K562 (cell line): Measurements from ENCODE around the gene TRIM68. TPM values are rescaled to one million over a fixed set of nuclear protein-coding genes. Genes with fewer than 3 reads are reported as not detected.

ENCODE experiments used
- C11orf30 ChIP-seq: fragments of 450-650 bp; IDR thresholded peaks from 2 replicates; pipeline ENCODE4 v1.6.1; 2016; ENCODE audit warnings: low read depth, mild to moderate bottlenecking
- CEBPG ChIP-seq, 3 experiments: fragments of 200-800 bp in 1 of 3; sonication (Bioruptor generic) in 1 of 3; sonication (generic) in 1 of 3; formaldehyde crosslinking in 1 of 3; IDR thresholded peaks in 2 of 3; conservative IDR thresholded peaks in 1 of 3; 2 replicates each; pipeline versions ENCODE4 v1.6.1 to v1.8.0; 2016 to 2022; ENCODE audit warnings: missing compliant biosample characterization in 2 of 3, missing genetic modification characterization in 2 of 3, mild to moderate bottlenecking in 1 of 3, missing genetic modification reagents in 1 of 3
- ELF4 ChIP-seq: fragments of 450-650 bp; formaldehyde crosslinking; IDR thresholded peaks from 2 replicates; pipeline ENCODE4 v1.4.0; 2022; ENCODE audit warnings: missing genetic modification characterization
- HDAC2 ChIP-seq: fragments of 450-650 bp; IDR thresholded peaks from 2 replicates; pipeline ENCODE4 v1.6.1; 2016; ENCODE audit warnings: mild to moderate bottlenecking
- HNRNPUL1 ChIP-seq: fragments of 200-400 bp; formaldehyde crosslinking; IDR thresholded peaks from 2 replicates; pipeline ENCODE4 v1.6.1; 2017; ENCODE audit warnings: low read length
- KDM2B ChIP-seq: fragments of 250-450 bp; sonication (Bioruptor Pico); IDR thresholded peaks from 2 replicates; pipeline ENCODE4 v1.8.0; 2021; ENCODE audit warnings: mild to moderate bottlenecking, moderate library complexity
- MTA1 ChIP-seq: fragments of 450-650 bp; IDR thresholded peaks from 2 replicates; pipeline ENCODE4 v1.6.1; 2017; ENCODE audit warnings: borderline replicate concordance
- MXI1 ChIP-seq: IDR thresholded peaks from 2 replicates; pipeline ENCODE4 v1.6.1; 2011; ENCODE audit warnings: low read depth, mild to moderate bottlenecking, improper control_type of control experiment, low read length
- NR2F6 ChIP-seq: fragments of 450-650 bp; formaldehyde crosslinking; IDR thresholded peaks from 2 replicates; pipeline ENCODE4 v1.4.0; 2020; ENCODE audit warnings: mild to moderate bottlenecking
- SAFB2 ChIP-seq: fragments of 200-400 bp; formaldehyde crosslinking; IDR thresholded peaks from 2 replicates; pipeline ENCODE4 v1.6.1; 2018; ENCODE audit warnings: borderline replicate concordance, low read length, low read depth, moderate library complexity; ENCODE audit not compliant: severe bottlenecking
- SIN3B ChIP-seq: fragments of 450-650 bp; IDR thresholded peaks from 2 replicates; pipeline ENCODE4 v1.6.1; 2017; ENCODE audit warnings: low read depth, mild to moderate bottlenecking, moderate library complexity
- SIRT6 ChIP-seq: IDR thresholded peaks from one replicate; pipeline ENCODE4 v1.6.1; 2012; ENCODE audit warnings: low read depth, mild to moderate bottlenecking, control low read depth, inconsistent platforms, low read length, moderate library complexity
- SMAD3 ChIP-seq: fragments of 450-650 bp; formaldehyde crosslinking; conservative IDR thresholded peaks from 2 replicates; pipeline ENCODE4 v1.4.0; 2020; ENCODE audit warnings: mild to moderate bottlenecking
- STAT5A ChIP-seq: IDR thresholded peaks from 2 replicates; pipeline ENCODE4 v1.6.1; 2012; ENCODE audit warnings: low read length, inconsistent platforms, borderline replicate concordance
- ZNF780A ChIP-seq: fragments of 250-450 bp; sonication (Bioruptor Pico); IDR thresholded peaks from 2 replicates; pipeline ENCODE4 v1.5.0; 2021; ENCODE audit warnings: mild to moderate bottlenecking
- polyA plus RNA-seq, 8 experiments: library from polyadenylated mRNA; depleted of rRNA in 4 of 8; stranded (reverse) in 5 of 8; unstranded in 3 of 8; fragments of >200 nt; fragmentation: Nextera tagmentation in 2 of 8; fragmentation: Illumina TruSeq in 1 of 8; extraction: Ambion mirVana in 2 of 8; extraction: Trizol in 1 of 8; gene quantifications; 2 replicates each; pipeline versions ENCODE4 v1.2.1 to v1.2.3, GENCODE V29; 2011 to 2014; ENCODE audit warnings: inconsistent platforms in 1 of 8, missing spikeins in 1 of 8
- total RNA-seq, 7 experiments: library from RNA; depleted of rRNA in 6 of 7; stranded (reverse); fragments of >200 nt in 6 of 7; fragmentation: Illumina TruSeq in 2 of 7; extraction: Trizol in 2 of 7; gene quantifications; 2 replicates each; pipeline versions ENCODE4 v1.2.1 to v1.2.3, GENCODE V29; 2011 to 2021; ENCODE audit warnings: low replicate concordance in 1 of 7
- TF ChIP-seq, protein P1 (sequence below): sonication (generic); formaldehyde crosslinking; IDR thresholded peaks from 2 replicates; pipeline ENCODE4 v1.8.1; 2022; ENCODE audit warnings: missing genetic modification reagents
- TF ChIP-seq, protein P2 (sequence below): fragments of 450-650 bp; formaldehyde crosslinking; IDR thresholded peaks from 2 replicates; pipeline ENCODE4 v1.4.0; 2020; ENCODE audit warnings: mild to moderate bottlenecking
- TF ChIP-seq, protein P3 (sequence below), 2 experiments: fragments of 450-650 bp; conservative IDR thresholded peaks; 2 replicates each; pipeline ENCODE4 v1.6.1; 2017; ENCODE audit warnings: mild to moderate bottlenecking in 2 of 2, moderate library complexity in 2 of 2
- TF ChIP-seq, protein P4 (sequence below): fragments of 250-450 bp; sonication (Bioruptor Pico); IDR thresholded peaks from 2 replicates; pipeline ENCODE4 v1.5.0; 2021; ENCODE audit warnings: mild to moderate bottlenecking, borderline replicate concordance
- TF ChIP-seq, protein P5 (sequence below): IDR thresholded peaks from 3 replicates; pipeline ENCODE4 v1.6.1; 2011; ENCODE audit warnings: borderline replicate concordance, mild to moderate bottlenecking; ENCODE audit not compliant: insufficient read length, insufficient read depth

Gene TRIM68
- total and polyA plus RNA-seq, 9 of the 15 experiments (the other 6 are each of a cell fraction or from before 2014, with no cell fraction given) = 5.2 to 10.9 (median 7.9) TPM

DNA sequence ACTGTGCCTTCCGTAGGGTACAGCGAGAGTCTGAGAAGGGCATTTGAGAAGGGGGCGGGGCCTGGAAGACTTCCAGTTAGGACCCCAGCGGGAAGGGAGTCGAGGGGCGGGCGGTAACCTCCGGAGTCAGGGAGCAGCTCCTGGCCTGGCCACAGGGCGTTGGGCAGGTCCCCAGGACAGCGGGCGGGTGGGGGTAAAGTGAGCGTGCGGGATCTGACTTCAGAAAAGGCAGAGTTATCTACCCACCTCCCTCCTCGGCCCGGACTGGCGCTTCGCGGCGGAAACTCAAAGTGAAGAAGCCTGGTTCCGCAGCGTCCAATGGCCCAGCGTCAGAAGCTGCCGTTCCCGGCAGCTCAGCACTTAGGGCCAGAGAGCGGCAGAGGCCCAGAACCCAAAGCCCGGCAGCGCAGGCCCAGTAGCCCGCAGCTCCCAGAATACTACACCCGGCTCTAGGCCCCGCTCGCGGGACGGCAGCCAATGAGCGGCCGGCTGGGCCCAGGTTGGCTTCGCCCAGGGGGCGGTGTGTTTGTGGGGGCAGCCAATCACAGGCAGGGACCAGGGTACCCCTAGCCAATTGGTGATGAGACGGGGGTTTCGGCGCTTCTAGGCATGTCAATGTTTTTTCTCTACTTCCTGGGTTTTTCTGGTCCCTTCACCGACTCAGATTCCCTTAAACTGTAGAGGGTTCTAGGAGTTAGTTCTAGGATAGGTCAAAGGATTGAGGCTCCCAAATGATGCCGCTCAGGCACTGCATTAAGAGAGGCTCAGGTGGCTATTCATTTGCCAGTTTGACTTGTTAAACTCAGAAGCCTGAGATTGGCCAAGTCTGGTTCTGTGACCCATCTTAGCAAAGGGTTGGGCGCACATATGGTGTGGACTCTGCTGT, at the start of gene TRIM68 (continued):
- TF ChIP-seq, protein P1, sequence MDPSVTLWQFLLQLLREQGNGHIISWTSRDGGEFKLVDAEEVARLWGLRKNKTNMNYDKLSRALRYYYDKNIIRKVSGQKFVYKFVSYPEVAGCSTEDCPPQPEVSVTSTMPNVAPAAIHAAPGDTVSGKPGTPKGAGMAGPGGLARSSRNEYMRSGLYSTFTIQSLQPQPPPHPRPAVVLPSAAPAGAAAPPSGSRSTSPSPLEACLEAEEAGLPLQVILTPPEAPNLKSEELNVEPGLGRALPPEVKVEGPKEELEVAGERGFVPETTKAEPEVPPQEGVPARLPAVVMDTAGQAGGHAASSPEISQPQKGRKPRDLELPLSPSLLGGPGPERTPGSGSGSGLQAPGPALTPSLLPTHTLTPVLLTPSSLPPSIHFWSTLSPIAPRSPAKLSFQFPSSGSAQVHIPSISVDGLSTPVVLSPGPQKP (CRISPR knock-in tag) = no peak
- no peak for TF ChIP-seq SMAD3 (CRISPR knock-in tag)
- no peak for TF ChIP-seq STAT5A
- TF ChIP-seq, protein P2, sequence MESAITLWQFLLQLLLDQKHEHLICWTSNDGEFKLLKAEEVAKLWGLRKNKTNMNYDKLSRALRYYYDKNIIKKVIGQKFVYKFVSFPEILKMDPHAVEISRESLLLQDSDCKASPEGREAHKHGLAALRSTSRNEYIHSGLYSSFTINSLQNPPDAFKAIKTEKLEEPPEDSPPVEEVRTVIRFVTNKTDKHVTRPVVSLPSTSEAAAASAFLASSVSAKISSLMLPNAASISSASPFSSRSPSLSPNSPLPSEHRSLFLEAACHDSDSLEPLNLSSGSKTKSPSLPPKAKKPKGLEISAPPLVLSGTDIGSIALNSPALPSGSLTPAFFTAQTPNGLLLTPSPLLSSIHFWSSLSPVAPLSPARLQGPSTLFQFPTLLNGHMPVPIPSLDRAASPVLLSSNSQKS = no peak
- TF ChIP-seq MXI1 = no peak
- TF ChIP-seq HNRNPUL1 = no peak
- TF ChIP-seq HDAC2 = 0 out of 2 replicates have a peak, but pooled peaks have one; percentile 40
- TF ChIP-seq, protein P3, sequence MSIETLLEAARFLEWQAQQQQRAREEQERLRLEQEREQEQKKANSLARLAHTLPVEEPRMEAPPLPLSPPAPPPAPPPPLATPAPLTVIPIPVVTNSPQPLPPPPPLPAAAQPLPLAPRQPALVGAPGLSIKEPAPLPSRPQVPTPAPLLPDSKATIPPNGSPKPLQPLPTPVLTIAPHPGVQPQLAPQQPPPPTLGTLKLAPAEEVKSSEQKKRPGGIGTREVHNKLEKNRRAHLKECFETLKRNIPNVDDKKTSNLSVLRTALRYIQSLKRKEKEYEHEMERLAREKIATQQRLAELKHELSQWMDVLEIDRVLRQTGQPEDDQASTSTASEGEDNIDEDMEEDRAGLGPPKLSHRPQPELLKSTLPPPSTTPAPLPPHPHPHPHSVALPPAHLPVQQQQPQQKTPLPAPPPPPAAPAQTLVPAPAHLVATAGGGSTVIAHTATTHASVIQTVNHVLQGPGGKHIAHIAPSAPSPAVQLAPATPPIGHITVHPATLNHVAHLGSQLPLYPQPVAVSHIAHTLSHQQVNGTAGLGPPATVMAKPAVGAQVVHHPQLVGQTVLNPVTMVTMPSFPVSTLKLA (conservative IDR thresholded peaks at IDR 0.05) = peak in 1 of 2 experiments; percentile 46; a peak in 1 of 4 replicates
- no peak for TF ChIP-seq SIRT6
- TF ChIP-seq ELF4 (CRISPR knock-in tag) = no peak
- no peak for TF ChIP-seq SAFB2
- no peak for TF ChIP-seq ZNF780A (CRISPR knock-in tag)
- TF ChIP-seq, protein P4, sequence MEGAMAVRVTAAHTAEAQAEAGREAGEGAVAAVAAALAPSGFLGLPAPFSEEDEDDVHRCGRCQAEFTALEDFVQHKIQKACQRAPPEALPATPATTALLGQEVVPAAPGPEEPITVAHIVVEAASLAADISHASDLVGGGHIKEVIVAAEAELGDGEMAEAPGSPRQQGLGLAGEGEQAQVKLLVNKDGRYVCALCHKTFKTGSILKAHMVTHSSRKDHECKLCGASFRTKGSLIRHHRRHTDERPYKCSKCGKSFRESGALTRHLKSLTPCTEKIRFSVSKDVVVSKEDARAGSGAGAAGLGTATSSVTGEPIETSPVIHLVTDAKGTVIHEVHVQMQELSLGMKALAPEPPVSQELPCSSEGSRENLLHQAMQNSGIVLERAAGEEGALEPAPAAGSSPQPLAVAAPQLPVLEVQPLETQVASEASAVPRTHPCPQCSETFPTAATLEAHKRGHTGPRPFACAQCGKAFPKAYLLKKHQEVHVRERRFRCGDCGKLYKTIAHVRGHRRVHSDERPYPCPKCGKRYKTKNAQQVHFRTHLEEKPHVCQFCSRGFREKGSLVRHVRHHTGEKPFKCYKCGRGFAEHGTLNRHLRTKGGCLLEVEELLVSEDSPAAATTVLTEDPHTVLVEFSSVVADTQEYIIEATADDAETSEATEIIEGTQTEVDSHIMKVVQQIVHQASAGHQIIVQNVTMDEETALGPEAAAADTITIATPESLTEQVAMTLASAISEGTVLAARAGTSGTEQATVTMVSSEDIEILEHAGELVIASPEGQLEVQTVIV (CRISPR knock-in tag) = no peak
- no peak for TF ChIP-seq CEBPG (CRISPR knock-in tag; IDR thresholded peaks at IDR 0.05)
- no peak for TF ChIP-seq CEBPG (tag; conservative IDR thresholded peaks at IDR 0.05 in 1 of 2, IDR thresholded peaks at IDR 0.05 in 1 of 2)
- TF ChIP-seq NR2F6 (CRISPR knock-in tag) = no peak
- TF ChIP-seq, protein P5, sequence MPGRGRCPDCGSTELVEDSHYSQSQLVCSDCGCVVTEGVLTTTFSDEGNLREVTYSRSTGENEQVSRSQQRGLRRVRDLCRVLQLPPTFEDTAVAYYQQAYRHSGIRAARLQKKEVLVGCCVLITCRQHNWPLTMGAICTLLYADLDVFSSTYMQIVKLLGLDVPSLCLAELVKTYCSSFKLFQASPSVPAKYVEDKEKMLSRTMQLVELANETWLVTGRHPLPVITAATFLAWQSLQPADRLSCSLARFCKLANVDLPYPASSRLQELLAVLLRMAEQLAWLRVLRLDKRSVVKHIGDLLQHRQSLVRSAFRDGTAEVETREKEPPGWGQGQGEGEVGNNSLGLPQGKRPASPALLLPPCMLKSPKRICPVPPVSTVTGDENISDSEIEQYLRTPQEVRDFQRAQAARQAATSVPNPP = no peak
- no peak for TF ChIP-seq KDM2B (CRISPR knock-in tag)
- no peak for TF ChIP-seq SIN3B
- TF ChIP-seq C11orf30 = no peak
- no peak for TF ChIP-seq MTA1
